Left kidney (tissue), 2 donors: Measurements from ENCODE around the gene CNTNAP2. TPM values are rescaled to one million over a fixed set of nuclear protein-coding genes. Genes with fewer than 3 reads are reported as not detected.
"Not testable (repeated sequence)": the region's sequence is repeated elsewhere in the genome, so short reads cannot be mapped to it uniquely, and the experiment has no call there.

Source experiments
- DNase-seq: peaks from one replicate; pipeline ENCODE4 v3.0.0-alpha.2; 2013
- polyA plus RNA-seq: library from polyadenylated mRNA; unstranded; fragments of 120-200 nt; gene quantifications from one replicate; pipeline ENCODE4 v1.2.1, GENCODE V29; 2013; ENCODE audit not compliant: insufficient read length

Gene CNTNAP2
- polyA plus RNA-seq, 1 donor = 26.4 TPM

GRCh38 chr7:148262721-148263229 lies 2146.2 kb downstream of the CNTNAP2 start:
- peak; percentile 59 for DNase-seq

DNA sequence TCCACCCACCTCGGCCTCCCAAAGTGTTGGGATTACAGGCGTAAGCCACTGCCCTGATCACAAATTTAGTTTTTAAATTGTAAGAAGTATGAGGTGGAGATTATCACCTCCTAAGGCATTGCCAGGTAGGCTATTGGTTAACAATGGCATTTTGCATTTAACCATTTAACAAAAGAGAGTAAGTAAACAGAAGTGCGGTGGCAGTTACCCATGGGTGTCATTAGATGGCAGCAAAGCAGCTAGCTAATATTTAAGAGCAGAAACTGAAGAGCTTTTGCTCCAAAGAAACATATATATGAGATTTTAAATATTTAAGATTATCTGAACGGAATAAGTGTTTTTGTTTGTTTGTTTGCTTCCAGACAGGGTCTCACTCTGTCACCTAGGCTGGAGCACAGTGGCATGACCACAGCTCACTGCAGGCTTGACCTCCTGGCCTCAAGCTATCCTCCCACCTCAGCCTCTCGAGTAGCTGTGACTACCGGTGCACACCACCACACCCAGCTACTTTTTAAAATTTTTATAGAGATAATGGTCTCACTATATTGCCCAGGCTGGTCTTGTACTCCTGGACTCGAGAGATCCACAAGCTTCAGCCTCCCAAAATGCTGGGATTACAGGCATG lies 2148.4 kb downstream of the CNTNAP2 start:
- peak; percentile 24 for DNase-seq

- no peak for DNase-seq
Measured at GRCh38 chr7:148265896-148266295, 2149.3 kb downstream of the CNTNAP2 start.

- DNase-seq = no peak
Measured at GRCh38 chr7:148266795-148267194, 2150.2 kb downstream of the CNTNAP2 start.

DNA sequence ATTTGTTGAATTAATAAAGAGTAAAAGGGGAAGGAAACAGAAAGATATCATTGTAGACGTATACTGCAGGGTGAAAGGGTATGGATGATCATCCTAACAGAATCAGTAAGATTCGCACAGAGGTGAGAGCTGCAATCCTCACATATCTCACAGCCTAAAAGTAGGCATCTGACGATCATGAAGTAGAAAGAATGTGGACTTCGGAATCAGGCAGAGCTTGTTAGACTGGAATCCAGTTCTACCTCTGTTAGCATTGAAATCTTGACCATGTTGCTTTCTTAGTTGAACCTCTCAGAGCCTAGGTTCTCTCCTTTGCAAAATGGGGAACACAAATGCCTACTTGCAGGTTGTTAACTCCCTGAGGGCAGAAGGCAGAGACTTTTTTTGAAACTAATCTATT lies 2154.0 kb downstream of the CNTNAP2 start:
- DNase-seq = no peak

DNA sequence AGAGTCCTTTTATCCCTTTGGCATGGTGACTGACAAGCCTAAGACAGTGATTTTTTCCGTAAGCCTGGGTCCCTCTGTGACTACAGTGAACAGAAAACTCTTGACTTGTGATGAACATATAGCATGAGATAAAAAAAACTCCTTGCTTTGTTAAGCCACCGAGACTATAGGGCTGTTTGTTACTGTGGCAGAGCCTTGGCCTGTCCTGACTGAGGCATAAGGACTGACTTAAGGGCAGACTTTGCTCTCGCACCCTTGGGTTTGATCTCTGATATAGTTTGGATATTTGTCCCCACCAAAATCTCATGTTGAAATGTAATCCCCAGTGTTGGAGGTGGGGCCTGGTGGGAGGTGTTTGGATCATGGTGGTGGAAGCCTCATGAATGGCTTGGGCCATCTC lies 2157.5 kb downstream of the CNTNAP2 start:
- no peak for DNase-seq

- no peak for DNase-seq
Measured at GRCh38 chr7:148275359-148275890, 2158.8 kb downstream of the CNTNAP2 start.

DNA sequence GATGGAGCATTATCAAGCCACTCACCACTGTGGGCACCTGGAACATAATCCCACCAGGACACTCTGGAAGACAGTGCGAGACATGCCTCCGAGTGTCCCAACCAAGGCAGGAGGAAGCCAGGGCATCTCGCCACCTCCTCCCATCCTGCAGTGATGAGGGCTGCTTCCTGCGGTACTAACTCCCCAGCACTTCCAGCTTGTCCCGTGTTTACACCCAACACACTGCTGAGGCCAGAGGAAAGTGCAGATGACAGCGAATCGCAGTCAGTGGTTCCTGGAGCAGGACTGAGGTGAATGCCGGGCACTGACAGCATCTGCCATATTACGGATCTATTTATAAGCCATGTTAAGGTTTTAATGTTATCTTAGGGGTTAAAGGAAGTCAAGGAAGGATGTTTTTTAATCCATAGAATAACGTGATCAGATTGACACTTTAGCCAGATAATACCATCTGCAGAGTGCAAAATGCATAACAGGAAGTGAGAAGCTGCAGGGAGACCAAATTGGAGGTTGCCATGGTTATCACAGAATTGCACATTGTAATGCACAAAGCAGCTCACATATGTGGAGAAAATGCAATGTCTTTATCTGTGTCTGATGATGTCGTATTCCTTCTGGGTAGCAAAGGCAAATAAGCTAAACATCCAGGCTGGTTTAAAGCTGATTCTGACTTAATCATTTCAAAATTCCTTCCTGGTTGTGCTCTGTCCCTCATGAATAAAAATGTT lies 2159.9 kb downstream of the CNTNAP2 start:
- no peak for DNase-seq

DNA sequence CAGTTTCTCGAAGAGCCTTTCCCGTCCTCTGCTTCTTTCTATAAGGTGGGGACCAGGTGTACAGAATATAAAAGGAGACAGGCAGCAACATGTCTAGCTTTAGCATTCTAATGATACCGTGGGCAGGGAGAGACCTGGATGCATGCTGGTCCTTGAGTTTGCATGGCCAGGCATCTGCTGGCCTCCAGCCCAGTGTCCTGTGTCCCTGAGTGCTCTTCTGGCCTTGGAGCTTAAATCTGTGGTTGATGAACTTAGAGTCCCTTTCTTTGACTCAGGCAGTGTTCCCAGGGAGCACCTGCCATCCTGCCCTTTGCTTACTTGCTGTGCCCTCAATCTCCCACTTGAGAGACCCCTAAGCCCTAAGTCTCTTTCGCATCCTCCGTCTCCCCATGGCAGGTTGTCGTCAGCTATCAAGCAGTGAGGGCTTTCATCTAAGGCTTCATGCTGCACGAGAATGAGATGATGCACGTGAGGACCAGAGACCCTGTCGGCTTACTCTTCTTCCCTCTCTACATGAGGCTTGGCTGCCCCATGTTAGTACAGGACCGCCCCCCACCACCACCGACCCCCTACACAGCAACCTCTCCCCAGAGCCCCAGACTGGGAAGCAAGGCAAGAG lies 2160.6 kb downstream of the CNTNAP2 start:
- no peak for DNase-seq

DNA sequence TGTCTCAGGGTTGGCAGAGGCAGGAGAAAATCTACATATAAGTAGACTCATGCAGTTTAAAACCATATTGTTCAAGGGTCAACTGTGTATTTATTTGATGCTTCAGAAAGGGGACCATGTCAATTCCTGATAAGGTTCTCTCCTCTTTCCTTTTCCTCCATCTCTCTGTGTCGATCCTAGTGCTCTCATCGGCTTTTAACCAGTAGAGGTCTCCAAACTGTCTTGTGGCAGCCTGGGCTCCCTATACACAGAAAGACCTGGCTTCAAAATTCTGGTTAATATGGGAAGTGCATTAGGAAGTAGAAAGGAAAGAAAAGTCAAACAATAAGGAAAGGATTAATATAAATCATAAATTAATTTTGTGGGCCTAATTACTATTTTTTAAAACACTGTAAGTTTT lies 2169.5 kb downstream of the CNTNAP2 start:
- DNase-seq = no peak

DNA sequence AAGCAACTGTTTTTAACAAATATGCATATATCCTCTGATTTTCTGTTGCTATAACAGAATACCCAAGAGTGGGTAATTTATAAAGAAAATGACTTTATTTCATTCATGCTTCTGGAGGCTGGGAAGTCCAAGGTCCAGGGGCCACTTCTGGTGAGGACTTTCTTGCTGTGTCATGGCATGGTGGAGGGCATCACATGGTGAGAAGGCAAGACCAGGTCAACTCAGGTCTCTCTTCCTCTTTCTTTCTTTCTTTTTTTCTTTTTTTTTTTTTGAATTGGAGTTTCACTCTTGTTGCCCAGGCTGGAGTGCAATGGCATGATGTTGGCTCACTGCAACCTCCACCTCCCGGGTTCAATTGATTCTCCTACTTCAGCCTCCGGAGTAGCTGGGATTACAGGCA lies 2170.9 kb downstream of the CNTNAP2 start:
- no peak for DNase-seq

- DNase-seq = no peak
Measured at GRCh38 chr7:148288592-148289151, 2172.1 kb downstream of the CNTNAP2 start.

GRCh38 chr7:148289630-148290029 lies 2173.0 kb downstream of the CNTNAP2 start:
- DNase-seq = no peak

GRCh38 chr7:148290538-148290937 lies 2173.9 kb downstream of the CNTNAP2 start:
- DNase-seq = peak; percentile 58

GRCh38 chr7:148291799-148292198 lies 2175.2 kb downstream of the CNTNAP2 start:
- DNase-seq = no peak

- no peak for DNase-seq
Measured at GRCh38 chr7:148296994-148297644, 2180.5 kb downstream of the CNTNAP2 start.

DNA sequence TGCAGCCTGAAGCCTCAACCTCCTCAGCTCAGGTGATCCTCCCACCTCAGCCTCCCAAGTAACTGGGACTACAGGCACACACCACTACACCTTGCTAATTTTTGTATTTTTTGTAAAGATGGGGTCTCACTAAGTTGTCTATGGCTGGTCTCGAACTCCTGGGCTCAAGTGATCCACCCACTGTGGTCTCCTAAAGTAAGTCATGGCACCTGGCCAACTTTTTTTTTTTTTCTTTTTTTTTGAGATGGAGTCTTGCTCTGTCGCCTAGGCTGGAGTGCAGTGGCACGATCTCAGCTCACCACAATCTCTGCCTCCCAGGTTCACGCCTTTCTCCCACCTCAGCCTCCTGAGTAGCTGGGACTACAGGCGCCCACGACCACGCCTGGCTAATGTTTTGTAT lies 2182.2 kb downstream of the CNTNAP2 start:
- not testable (repeated sequence) for DNase-seq

DNA sequence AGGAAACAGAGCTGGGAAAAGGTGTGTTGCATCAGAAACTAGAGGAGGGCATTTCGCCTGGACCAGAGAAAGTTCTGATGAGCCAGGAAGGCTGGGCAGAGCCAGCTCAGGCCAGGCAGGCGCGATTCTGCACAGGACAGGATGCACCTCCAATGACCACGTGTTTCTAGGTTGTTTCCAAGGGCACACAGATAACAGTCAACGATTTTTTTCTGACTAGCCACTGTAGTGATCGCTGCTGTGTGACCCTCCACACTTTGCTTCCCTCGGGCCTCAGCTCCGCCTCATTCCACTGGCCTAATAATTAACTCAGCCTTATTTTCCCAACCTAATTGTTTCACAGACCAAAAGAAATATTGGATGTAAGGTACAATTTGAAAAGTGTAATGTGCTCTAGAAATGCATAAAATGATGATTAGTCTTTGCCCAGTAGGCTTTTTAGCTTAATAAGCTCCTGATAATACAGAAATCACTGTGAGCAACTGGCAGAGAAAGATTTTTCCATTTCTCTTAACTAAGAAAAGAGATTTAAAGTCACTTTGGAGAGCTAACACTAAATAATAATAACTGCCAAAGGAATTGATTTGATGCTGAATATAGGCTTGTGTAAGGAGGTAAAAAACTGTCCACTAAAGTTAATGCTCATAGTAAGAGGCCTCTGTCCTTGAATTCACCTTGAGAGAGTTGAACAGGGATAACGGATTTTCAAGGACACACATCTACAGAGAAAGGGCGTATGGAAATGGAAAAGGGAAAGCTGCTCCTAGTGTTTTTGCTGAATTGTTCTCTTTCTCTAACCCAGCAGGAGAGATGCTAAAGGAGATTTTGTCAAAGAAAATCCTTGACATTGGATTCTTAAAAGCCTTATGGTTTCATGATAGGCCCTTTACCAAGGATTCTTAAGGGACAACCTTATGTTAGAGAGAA lies 2183.0 kb downstream of the CNTNAP2 start:
- DNase-seq = peak; percentile 49

DNA sequence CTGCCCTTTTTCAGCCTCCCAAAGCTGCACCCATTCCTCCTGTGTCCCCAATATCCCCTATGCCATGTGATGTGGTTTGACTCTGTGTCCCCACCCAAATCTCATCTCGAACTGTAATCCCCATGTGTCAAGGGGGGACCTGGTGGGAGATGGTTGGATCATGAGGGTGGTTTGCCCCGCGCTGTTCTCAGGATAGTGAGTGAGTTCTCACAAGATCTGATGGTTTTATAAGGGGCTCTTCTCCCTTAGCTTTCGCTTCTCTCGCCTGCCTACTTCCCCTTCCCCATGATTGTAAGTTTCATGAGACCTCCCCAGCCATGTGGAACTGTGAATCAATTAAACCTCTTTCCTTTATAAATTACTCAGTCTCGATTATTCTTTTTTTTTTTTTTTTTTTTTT lies 2185.8 kb downstream of the CNTNAP2 start:
- not testable (repeated sequence) for DNase-seq

DNA sequence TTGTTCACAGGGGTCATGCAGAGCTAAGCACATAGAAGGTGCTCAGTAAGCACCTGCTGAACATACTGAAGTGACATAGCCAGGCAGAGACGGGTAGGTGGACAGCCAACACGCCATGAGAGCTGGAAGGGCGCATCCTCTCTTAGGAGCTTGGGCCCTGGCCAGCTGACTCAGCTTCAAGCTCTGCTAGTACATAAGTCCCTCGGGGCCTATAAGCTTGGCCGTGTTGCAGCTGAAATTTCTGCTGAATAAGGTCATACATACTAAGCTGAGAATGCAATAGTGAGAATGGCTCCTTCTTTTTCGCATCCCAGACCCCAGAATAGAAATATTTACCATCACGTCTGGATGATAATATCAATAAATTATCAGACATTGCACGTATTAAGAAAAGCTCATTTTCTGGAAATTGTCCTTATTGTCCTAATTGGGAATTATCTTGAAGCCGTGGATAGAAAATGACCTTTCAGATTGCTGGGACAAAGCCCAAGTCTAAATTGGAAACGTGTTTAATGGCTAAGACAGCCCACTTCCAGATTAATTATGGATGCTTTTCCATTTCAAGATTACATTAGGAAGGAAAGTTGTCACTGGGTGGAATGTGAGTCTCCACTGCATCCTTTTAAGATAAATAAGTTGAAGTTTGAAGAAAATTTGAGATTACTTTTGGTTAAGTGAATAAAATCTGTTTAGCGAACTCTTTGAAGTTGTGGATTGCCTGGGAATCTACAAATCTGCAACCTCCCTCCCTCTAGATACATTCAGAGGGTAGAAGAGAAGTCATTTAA lies 2186.9 kb downstream of the CNTNAP2 start:
- no peak for DNase-seq
